HG02981 (cell line): ENCODE results near the gene ZSCAN25.
"Not testable (repeated sequence)": the region's sequence is repeated elsewhere in the genome, so short reads cannot be mapped to it uniquely, and the experiment has no call there.

ENCODE experiments used
- ATAC-seq: cut with Tn5 transposase; IDR thresholded peaks from one replicate; pipeline ENCODE4 v1.9.1; 2021; ENCODE audit warnings: mild to moderate bottlenecking, moderate library complexity; ENCODE audit not compliant: unreplicated experiment

The ZSCAN25 gene

GRCh38 chr7:99617192-99617781 lies 541 bp downstream of the ZSCAN25 start:
- no peak for ATAC-seq

GRCh38 chr7:99618726-99619125 lies 2.0 kb downstream of the ZSCAN25 start:
- ATAC-seq = no peak

- no peak for ATAC-seq
These were observed 2.9 kb downstream of the ZSCAN25 start for GRCh38 chr7:99619571-99620130.

- ATAC-seq = no peak
These were observed 4.5 kb downstream of the ZSCAN25 start for GRCh38 chr7:99621271-99621670.

GRCh38 chr7:99622596-99622995 lies 5.8 kb downstream of the ZSCAN25 start:
- ATAC-seq = no peak

GRCh38 chr7:99623091-99623693 lies 6.4 kb downstream of the ZSCAN25 start:
- no peak for ATAC-seq

- ATAC-seq = no peak
These were observed 7.1 kb downstream of the ZSCAN25 start for GRCh38 chr7:99623702-99624447.

GRCh38 chr7:99624484-99624883 lies 7.7 kb downstream of the ZSCAN25 start:
- ATAC-seq = no peak

GRCh38 chr7:99625321-99625720 lies 8.6 kb downstream of the ZSCAN25 start:
- no peak for ATAC-seq

GRCh38 chr7:99625961-99626360 lies 9.2 kb downstream of the ZSCAN25 start:
- no peak for ATAC-seq

GRCh38 chr7:99626661-99627060 lies 9.9 kb downstream of the ZSCAN25 start:
- ATAC-seq = no peak

GRCh38 chr7:99627513-99627912 lies 10.8 kb downstream of the ZSCAN25 start:
- no peak for ATAC-seq

GRCh38 chr7:99628471-99629465 lies 12.0 kb downstream of the ZSCAN25 start:
- no peak for ATAC-seq

GRCh38 chr7:99629643-99630042 lies 12.9 kb downstream of the ZSCAN25 start:
- ATAC-seq = no peak

- ATAC-seq = no peak
These were observed 14.8 kb downstream of the ZSCAN25 start for GRCh38 chr7:99631295-99632109.

GRCh38 chr7:99637414-99637813 lies 20.7 kb downstream of the ZSCAN25 start:
- ATAC-seq = not testable (repeated sequence)

- ATAC-seq = no peak
These were observed 22.0 kb downstream of the ZSCAN25 start for GRCh38 chr7:99638731-99639130.

- no peak for ATAC-seq
These were observed 22.5 kb downstream of the ZSCAN25 start for GRCh38 chr7:99639267-99639666.

GRCh38 chr7:99642027-99642426 lies 25.3 kb downstream of the ZSCAN25 start:
- ATAC-seq = no peak

- ATAC-seq = no peak
These were observed 26.7 kb downstream of the ZSCAN25 start for GRCh38 chr7:99643464-99643863.
